Upper lobe of right lung (tissue), 1 donor: ENCODE measurements around the gene HLX. TPM values are rescaled to one million over a fixed set of nuclear protein-coding genes. Genes with fewer than 3 reads are reported as not detected.

Experiments
- ATAC-seq: fragments of 200-7000 bp; cut with Tn5 transposase; one replicate; pipeline ENCODE4 v1.9.1; 2020; ENCODE audit warnings: mild to moderate bottlenecking, moderate library complexity
- DNase-seq: peaks from one replicate; pipeline ENCODE4 v3.0.0-alpha.2; 2020
- H3K27ac ChIP-seq: fragments of 200-600 bp; one replicate; pipeline ENCODE4 v1.8.0; 2022
- H3K27me3 ChIP-seq: fragments of 200-600 bp; one replicate; pipeline ENCODE4 v1.8.0; 2022; ENCODE audit warnings: mild to moderate bottlenecking
- H3K36me3 ChIP-seq: fragments of 200-600 bp; one replicate; pipeline ENCODE4 v1.8.0; 2022
- H3K4me1 ChIP-seq: fragments of 200-600 bp; one replicate; pipeline ENCODE4 v1.8.0; 2022
- H3K4me3 ChIP-seq: fragments of 200-600 bp; one replicate; pipeline ENCODE4 v1.8.0; 2022; ENCODE audit warnings: mild to moderate bottlenecking
- H3K9me3 ChIP-seq: fragments of 200-600 bp; one replicate; pipeline ENCODE4 v1.8.0; 2022
- intact Hi-C: fragments of 100-400 bp; cut with DNase I; formaldehyde crosslinking; loops from one replicate; pipeline ENCODE4 v1.11.0; 2022
- total RNA-seq: library from RNA; stranded (reverse); fragmentation: NEBNext Ultra II Directional; extraction: Animal tissue kit (Norgen Biotek cat#: 25700); gene quantifications from one replicate; pipeline ENCODE4 v1.2.1, GENCODE V29; 2021
- TF ChIP-seq, protein P1 (sequence below): fragments of 200-600 bp; IDR thresholded peaks from one replicate; pipeline ENCODE4 v1.8.0; 2022; ENCODE audit warnings: antibody characterized with exemption
- donor health status: DM: no; HTN: yes; CAD: no; lungs with severe emphysema.

The HLX gene
- total RNA-seq, 1 donor from 2014 or later, result 14.9 TPM

DNA sequence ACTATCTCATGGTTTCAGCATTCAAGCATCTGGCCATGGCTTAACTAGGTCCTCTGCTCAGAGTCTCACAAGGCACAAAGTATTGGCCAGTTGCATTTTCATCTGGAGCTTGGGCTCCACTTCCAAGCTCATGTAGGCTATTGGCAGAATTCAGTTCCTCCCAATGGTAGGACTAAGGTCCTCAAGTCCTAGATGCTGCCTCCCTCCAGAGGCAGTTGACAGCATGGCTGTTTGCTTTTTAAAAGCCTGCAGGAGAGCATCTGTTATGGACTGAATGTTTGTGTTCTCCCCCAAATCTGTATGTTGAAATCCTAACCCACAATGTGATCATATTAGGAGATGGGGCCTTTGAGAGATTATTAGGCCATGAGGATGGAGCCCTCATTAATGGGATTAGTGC is 38.0 kb upstream of the HLX start:
- DNase-seq (no peak), ATAC-seq (no peak)
- Histone ChIP-seq H3K27ac (no peak overlapping the region), H3K27me3 (no peaks in the 10 kb centered on the region), H3K4me3 (no peak overlapping the region), H3K4me1 (peaks cover 6% of the 10 kb centered on the region), H3K36me3 (no peaks in the 10 kb centered on the region), H3K9me3 (no peaks in the 10 kb centered on the region)
- TF ChIP-seq, protein P1, sequence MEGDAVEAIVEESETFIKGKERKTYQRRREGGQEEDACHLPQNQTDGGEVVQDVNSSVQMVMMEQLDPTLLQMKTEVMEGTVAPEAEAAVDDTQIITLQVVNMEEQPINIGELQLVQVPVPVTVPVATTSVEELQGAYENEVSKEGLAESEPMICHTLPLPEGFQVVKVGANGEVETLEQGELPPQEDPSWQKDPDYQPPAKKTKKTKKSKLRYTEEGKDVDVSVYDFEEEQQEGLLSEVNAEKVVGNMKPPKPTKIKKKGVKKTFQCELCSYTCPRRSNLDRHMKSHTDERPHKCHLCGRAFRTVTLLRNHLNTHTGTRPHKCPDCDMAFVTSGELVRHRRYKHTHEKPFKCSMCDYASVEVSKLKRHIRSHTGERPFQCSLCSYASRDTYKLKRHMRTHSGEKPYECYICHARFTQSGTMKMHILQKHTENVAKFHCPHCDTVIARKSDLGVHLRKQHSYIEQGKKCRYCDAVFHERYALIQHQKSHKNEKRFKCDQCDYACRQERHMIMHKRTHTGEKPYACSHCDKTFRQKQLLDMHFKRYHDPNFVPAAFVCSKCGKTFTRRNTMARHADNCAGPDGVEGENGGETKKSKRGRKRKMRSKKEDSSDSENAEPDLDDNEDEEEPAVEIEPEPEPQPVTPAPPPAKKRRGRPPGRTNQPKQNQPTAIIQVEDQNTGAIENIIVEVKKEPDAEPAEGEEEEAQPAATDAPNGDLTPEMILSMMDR, result no peak
- intact Hi-C loops, result no loop called here

DNA sequence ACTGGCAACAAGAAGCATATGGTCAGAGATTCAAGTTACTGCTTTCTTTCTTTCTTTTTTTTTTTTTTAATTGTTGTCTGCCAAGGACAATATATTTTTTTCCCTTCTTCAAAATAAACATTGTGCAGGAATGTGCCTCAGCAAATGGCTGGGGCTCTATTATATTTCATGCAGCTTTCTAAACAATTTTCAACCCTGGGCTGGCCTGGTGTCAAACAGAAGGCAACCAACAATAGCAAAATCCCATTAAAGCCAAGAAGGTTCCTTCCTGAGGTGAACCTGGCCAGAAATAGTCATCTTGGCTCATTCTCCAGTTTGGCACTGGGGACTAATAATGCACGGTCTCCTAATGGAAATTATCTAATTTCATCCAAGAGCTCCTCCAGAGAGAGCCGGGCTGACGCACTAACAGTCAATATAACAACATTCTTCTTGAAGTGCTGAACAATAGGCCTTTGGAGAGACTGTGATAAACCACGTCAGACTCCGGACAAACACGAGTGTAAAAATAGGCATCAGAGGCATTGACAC is 35.7 kb upstream of the HLX start:
- Histone ChIP-seq H3K9me3 (no peaks in the 10 kb centered on the region), H3K27ac (no peak overlapping the region), H3K27me3 (no peaks in the 10 kb centered on the region), H3K4me1 (peaks cover 6% of the 10 kb centered on the region), H3K4me3 (no peak overlapping the region), H3K36me3 (no peaks in the 10 kb centered on the region)
- intact Hi-C loops, result no loop called here
- TF ChIP-seq, protein P1, result no peak
- DNase-seq (no peak), ATAC-seq (peak; percentile 26)

DNA sequence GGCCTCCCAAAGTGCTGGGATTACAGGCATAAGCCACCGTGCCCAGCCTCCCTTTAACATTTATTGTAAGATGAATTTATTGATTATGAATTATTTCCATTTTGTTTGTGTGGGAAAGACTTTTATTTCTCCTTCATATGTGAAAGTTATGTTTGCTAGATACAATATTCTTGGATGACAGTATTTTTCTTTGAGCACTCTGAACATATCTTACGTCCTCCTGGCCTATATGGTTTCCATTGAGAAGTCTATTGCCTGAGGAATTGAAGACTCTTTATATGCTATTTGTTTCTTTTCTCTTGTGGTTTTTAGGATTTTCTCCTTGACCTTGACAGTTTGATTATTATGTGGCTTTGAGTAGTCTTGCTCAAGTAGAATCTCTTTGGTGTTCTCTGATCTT is 26.8 kb upstream of the HLX start:
- intact Hi-C loops, result no loop called here
- Histone ChIP-seq H3K4me1 (no peaks in the 10 kb centered on the region), H3K36me3 (no peaks in the 10 kb centered on the region), H3K9me3 (peaks cover 21% of the 10 kb centered on the region), H3K27me3 (no peaks in the 10 kb centered on the region), H3K27ac (no peak overlapping the region), H3K4me3 (no peak overlapping the region)
- TF ChIP-seq, protein P1, result no peak
- no peak for DNase-seq
- ATAC-seq, result no peak

DNA sequence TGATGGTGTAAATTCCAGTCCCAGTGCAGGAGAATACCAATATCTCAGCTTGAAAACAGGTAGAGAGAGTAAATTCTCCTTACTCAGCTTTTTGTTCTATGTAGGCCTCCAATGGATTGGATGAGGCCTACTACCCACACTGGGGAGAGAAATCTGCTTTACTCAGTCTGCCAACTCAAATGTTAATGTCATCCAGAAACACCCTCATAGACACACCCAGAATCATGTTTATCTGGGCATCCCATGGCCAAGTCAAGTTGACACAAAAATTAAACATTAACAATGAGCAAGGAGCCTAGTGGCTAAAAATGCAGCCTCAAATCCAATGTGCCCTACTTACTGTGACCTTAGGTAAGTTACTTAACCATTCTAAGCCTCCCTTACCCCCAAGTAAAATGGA is 6.9 kb upstream of the HLX start:
- no peaks in the 10 kb centered on the region for H3K27me3 ChIP-seq
- intact Hi-C loops, result no loop called here
- no peak for DNase-seq
- no peak overlapping the region for H3K27ac ChIP-seq
- ATAC-seq, result no peak
- H3K9me3 ChIP-seq, result no peaks in the 10 kb centered on the region
- TF ChIP-seq, protein P1, result no peak
- no peak overlapping the region for H3K4me3 ChIP-seq
- peaks cover 12% of the 10 kb centered on the region for H3K4me1 ChIP-seq
- H3K36me3 ChIP-seq, result no peaks in the 10 kb centered on the region

DNA sequence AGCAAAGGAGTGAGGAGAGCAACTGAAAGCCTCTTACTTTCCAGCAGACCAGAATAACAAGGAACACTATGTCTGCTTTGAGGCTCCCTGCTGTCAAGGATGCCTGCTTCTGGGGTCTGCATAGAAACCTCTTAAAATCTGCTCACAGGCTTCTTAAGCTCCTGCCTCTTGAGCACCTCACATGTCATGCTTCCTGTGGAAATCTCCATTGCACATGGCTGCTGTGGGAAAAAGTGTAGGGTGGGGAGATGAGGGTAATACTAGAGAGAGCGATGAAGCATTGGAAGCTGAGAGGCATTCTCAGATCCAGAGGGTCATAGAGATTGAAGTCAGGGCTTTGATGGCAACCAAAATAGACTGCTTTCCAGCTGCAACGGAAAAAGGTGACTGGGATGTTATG is 6.2 kb upstream of the HLX start:
- no peak for ATAC-seq
- no peaks in the 10 kb centered on the region for H3K9me3 ChIP-seq
- no peak overlapping the region for H3K27ac ChIP-seq
- peaks cover 20% of the 10 kb centered on the region for H3K4me1 ChIP-seq
- TF ChIP-seq, protein P1, result no peak
- no peak for DNase-seq
- H3K4me3 ChIP-seq, result no peak overlapping the region
- intact Hi-C loops, result no loop called here
- H3K36me3 ChIP-seq, result no peaks in the 10 kb centered on the region
- H3K27me3 ChIP-seq, result no peaks in the 10 kb centered on the region
